OCI-LY7 (cell line): ENCODE measurements around the gene CORO2B.

Experiments
- CTCF ChIP-seq: fragments of 200-600 bp; sonication (generic); conservative IDR thresholded peaks from 2 replicates; pipeline ENCODE4 v1.5.1; 2014; ENCODE audit warnings: mild to moderate bottlenecking, antibody characterized with exemption, low read length, moderate library complexity, mixed read lengths
- EZH2phosphoT487 ChIP-seq: fragments of 200-600 bp; sonication (generic); IDR thresholded peaks from 2 replicates; pipeline ENCODE4 v1.6.1; 2018; ENCODE audit warnings: low read depth, borderline replicate concordance, mild to moderate bottlenecking, mixed run types, antibody characterized with exemption, low read length, moderate library complexity, mixed read lengths

- TF ChIP-seq CTCF (no peak), EZH2phosphoT487 (no peak)
These were observed 5.9 kb upstream of the CORO2B start for GRCh38 chr15:68572921-68573320.
